Thymus (tissue), 11 donors: ENCODE data around the gene CALCR. TPM values are rescaled to one million over a fixed set of nuclear protein-coding genes. Genes with fewer than 3 reads are reported as not detected.
"Not testable (repeated sequence)": the region's sequence is repeated elsewhere in the genome, so short reads cannot be mapped to it uniquely, and the experiment has no call there.

Experiments used
- DNase-seq, 9 donors: peaks; one replicate each; pipeline ENCODE4 v3.0.0-alpha.2; 2013; ENCODE audit warnings: low spot score in 9 of 9, low read depth in 6 of 9, missing footprints in 1 of 9
- H3K27ac ChIP-seq, 2 donors: one replicate each; pipeline ENCODE4 v1.5.1; 2013; ENCODE audit warnings: control low read depth in 1 of 2, low read depth in 1 of 2, low read length in 1 of 2, mild to moderate bottlenecking in 1 of 2, moderate library complexity in 1 of 2
- H3K27me3 ChIP-seq, 2 donors: one replicate each; pipeline ENCODE4 v1.5.1; 2013; ENCODE audit warnings: low read length in 1 of 2; ENCODE audit not compliant: control insufficient read depth in 2 of 2, insufficient read depth in 1 of 2
- H3K36me3 ChIP-seq, 2 donors: one replicate each; pipeline ENCODE4 v1.5.1; 2013; ENCODE audit warnings: low read length in 1 of 2, mild to moderate bottlenecking in 1 of 2, moderate library complexity in 1 of 2; ENCODE audit not compliant: control insufficient read depth in 2 of 2, insufficient read depth in 2 of 2
- H3K4me1 ChIP-seq, 2 donors: one replicate each; pipeline ENCODE4 v1.5.1; 2013; ENCODE audit warnings: low read length in 2 of 2; ENCODE audit not compliant: control insufficient read depth in 2 of 2, insufficient read depth in 2 of 2
- H3K4me3 ChIP-seq, 2 donors: one replicate each; pipeline ENCODE4 v1.5.1; 2013; ENCODE audit warnings: low read length in 2 of 2, control low read depth in 1 of 2, mild to moderate bottlenecking in 1 of 2
- H3K9me3 ChIP-seq, 2 donors: one replicate each; pipeline ENCODE4 v1.5.1; 2013; ENCODE audit warnings: low read length in 1 of 2, mild to moderate bottlenecking in 1 of 2; ENCODE audit not compliant: control insufficient read depth in 2 of 2, insufficient read depth in 1 of 2
- WGBS: extraction: QIAGEN DNeasy Blood & Tissue Kit; methylation state at CpG from one replicate; pipeline ENCODE4 v1.1.7; 2013; 5-methylcytosine and 5-hydroxymethylcytosine counted together
- polyA plus RNA-seq: library from polyadenylated mRNA; stranded (reverse); fragments of 200-250 nt; gene quantifications from one replicate; pipeline ENCODE4 v1.2.3, GENCODE V29; 2013
- total RNA-seq: library from RNA; stranded (reverse); fragments of 120-200 nt; gene quantifications from one replicate; pipeline ENCODE4 v1.2.4, GENCODE V29; 2013
- donor health status: healthy.

The CALCR gene
- total and polyA plus RNA-seq, 2 donors: 0.05 to 0.07 TPM

- H3K4me3 ChIP-seq, H3K4me1 ChIP-seq, H3K36me3 ChIP-seq, DNase-seq, H3K27me3 ChIP-seq, H3K27ac ChIP-seq, H3K9me3 ChIP-seq: not testable (repeated sequence)
- WGBS: 92% methylated on average over 24 of the region's 34 CpGs
These were observed 16.9 kb upstream of the CALCR start for GRCh38 chr7:93591224-93592050.

GRCh38 chr7:93586479-93586865, 11.9 kb upstream of the CALCR start:
- H3K27me3 ChIP-seq: not testable (repeated sequence)
- WGBS: 93% methylated on average over 20 of the region's 22 CpGs

DNA sequence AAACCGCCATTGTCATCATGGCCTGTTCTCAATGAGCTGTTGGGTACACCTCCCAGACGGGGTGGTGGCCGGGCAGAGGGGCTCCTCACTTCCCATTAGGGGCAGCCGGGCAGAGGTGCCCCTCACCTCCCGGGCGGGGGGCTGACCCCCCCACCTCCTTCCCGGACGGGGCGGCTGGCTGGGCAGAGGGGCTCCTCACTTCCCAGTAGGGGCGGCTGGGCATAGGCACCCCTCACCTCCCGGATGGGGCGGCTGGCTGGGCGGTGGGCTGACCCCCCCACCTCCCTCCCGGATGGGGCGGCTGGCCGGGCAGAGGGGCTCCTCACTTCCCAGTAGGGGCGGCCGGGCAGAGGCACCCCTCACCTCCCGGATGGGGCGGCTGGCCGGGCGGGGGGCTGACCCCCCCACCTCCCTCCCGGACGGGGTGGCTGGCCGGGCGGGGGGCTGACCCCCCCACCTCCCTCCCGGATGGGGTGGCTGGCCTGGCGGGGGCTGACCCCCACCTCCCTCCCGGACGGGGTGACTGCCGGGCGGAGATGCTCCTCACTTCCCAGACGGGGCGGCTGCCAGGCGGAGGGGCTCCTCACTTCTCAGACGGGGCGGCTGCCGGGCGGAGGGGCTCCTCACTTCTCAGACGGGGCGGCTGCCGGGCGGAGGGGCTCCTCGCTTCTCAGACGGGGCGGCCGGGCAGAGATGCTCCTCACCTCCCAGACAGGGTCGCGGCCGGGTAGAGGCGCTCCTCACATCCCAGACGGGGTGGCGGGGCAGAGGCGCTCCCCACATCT, 11.4 kb upstream of the CALCR start:
- WGBS: 94% methylated on average over 41 of the region's 54 CpGs
- H3K36me3 ChIP-seq, H3K27me3 ChIP-seq, DNase-seq, H3K4me3 ChIP-seq, H3K9me3 ChIP-seq, H3K4me1 ChIP-seq, H3K27ac ChIP-seq: not testable (repeated sequence)

More at GRCh38 chr7:93586479-93586865, 11.9 kb upstream of the CALCR start:
- not testable (repeated sequence) for H3K4me1 ChIP-seq, DNase-seq, H3K27ac ChIP-seq, H3K4me3 ChIP-seq, H3K9me3 ChIP-seq, H3K36me3 ChIP-seq

DNA sequence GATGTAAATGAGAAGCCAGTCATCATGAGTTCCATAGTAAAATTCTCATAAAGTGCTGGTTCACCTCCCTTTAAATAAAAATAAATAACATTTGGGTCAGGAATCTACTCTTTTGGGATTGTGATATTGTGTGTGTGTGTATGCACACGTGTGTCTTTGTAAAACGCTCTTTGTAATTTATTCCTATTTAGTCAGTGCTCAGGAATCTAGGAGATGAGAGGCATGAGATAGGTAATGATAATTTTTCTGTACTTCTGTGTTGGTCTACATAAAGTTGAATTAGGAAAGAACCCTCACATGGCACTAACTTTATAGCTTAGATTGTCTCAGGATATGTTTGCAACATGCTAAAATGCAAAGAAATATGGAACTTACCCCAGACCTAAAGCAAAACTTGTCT, 4.9 kb upstream of the CALCR start:
- WGBS: 98% methylated on average over 2 of the region's 2 CpGs
- DNase-seq: no peak
- Histone ChIP-seq H3K27me3 (peaks cover 12 to 27% of the 10 kb centered on the region in 2 donors), H3K9me3 (peaks cover 0 to 4% of the 10 kb centered on the region in 2 donors), H3K27ac (no peak overlapping the region), H3K4me1 (no peaks in the 10 kb centered on the region), H3K36me3 (no peaks in the 10 kb centered on the region), H3K4me3 (no peak overlapping the region)

- no peaks in the 10 kb centered on the region for H3K36me3 ChIP-seq
- 87% methylated on average over 4 of the region's 4 CpGs for WGBS
- no peak overlapping the region for H3K4me3 ChIP-seq
- no peak overlapping the region for H3K27ac ChIP-seq
- peaks cover 16 to 34% of the 10 kb centered on the region in 2 donors for H3K27me3 ChIP-seq
- no peaks in the 10 kb centered on the region for H3K4me1 ChIP-seq
- peaks cover 0 to 4% of the 10 kb centered on the region in 2 donors for H3K9me3 ChIP-seq
- no peak for DNase-seq
These were observed 4.2 kb upstream of the CALCR start for GRCh38 chr7:93578762-93579161.

GRCh38 chr7:93575555-93576399, 1.3 kb upstream of the CALCR start:
- Histone ChIP-seq H3K36me3 (no peaks in the 10 kb centered on the region), H3K4me1 (no peaks in the 10 kb centered on the region), H3K27me3 (peaks cover 16 to 40% of the 10 kb centered on the region in 2 donors), H3K4me3 (no peak overlapping the region), H3K9me3 (peaks cover 0 to 4% of the 10 kb centered on the region in 2 donors), H3K27ac (no peak overlapping the region)
- WGBS: 12% methylated on average over 21 of the region's 21 CpGs
- DNase-seq: no peak

GRCh38 chr7:93574269-93574645, 267 bp downstream of the CALCR start:
- no peaks in the 10 kb centered on the region for H3K36me3 ChIP-seq
- H3K4me3 ChIP-seq: no peak overlapping the region
- 6% methylated on average over 19 of the region's 19 CpGs for WGBS
- no peaks in the 10 kb centered on the region for H3K4me1 ChIP-seq
- H3K27me3 ChIP-seq: peaks cover 16 to 40% of the 10 kb centered on the region in 2 donors
- no peak for DNase-seq
- no peak overlapping the region for H3K27ac ChIP-seq
- H3K9me3 ChIP-seq: peaks cover 0 to 4% of the 10 kb centered on the region in 2 donors

DNA sequence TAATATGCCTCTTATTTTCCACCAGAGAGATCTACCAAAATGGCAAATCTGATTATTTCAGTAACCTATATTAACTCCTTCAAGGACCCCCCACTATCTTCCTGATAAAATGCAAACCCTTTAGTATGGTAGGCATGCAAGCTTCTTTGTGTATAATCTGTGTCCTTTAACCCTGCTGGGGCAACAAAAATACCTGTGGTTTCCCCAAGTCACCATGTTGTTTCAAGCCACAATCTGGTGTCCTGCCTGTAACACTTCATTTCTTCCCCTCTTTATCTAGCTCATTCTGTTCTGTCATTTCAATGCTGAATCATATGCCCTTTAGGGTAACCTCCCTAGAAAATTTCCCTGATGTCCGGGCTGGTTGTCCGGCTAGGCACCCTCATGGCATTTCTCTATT, 5.3 kb downstream of the CALCR start:
- no peaks in the 10 kb centered on the region for H3K9me3 ChIP-seq
- no peaks in the 10 kb centered on the region for H3K36me3 ChIP-seq
- no peak overlapping the region for H3K27ac ChIP-seq
- no peaks in the 10 kb centered on the region for H3K4me1 ChIP-seq
- peaks cover 1 to 11% of the 10 kb centered on the region in 2 donors for H3K27me3 ChIP-seq
- 98% methylated on average over 2 of the region's 2 CpGs for WGBS
- DNase-seq: no peak
- no peak overlapping the region for H3K4me3 ChIP-seq
